HFFc6 (cell line): ENCODE data around the gene BRIP1. TPM values are rescaled to one million over a fixed set of nuclear protein-coding genes. Genes with fewer than 3 reads are reported as not detected.

Source experiments
- DNase-seq: peaks from one replicate; pipeline ENCODE4 v3.0.0-alpha.2; 2018
- H3K27ac Mint-ChIP-seq: 2 replicates; pipeline ENCODE4 v1.8.0; 2020; ENCODE audit warnings: mild to moderate bottlenecking, mixed read lengths
- H3K27me3 Mint-ChIP-seq: 2 replicates; pipeline ENCODE4 v1.8.0; 2021; ENCODE audit warnings: mild to moderate bottlenecking, moderate library complexity, mixed read lengths; ENCODE audit not compliant: insufficient read depth
- H3K36me3 Mint-ChIP-seq: 2 replicates; pipeline ENCODE4 v1.8.0; 2021; ENCODE audit warnings: low read depth, mixed read lengths
- H3K4me1 Mint-ChIP-seq: 2 replicates; pipeline ENCODE4 v1.8.0; 2020; ENCODE audit warnings: low read depth, mixed read lengths
- H3K4me3 Mint-ChIP-seq: 2 replicates; pipeline ENCODE4 v1.8.0; 2020; ENCODE audit warnings: mild to moderate bottlenecking, moderate library complexity, mixed read lengths
- H3K9me3 Mint-ChIP-seq: 2 replicates; pipeline ENCODE4 v1.8.0; 2020; ENCODE audit warnings: mild to moderate bottlenecking, mixed read lengths
- CTCF ChIP-seq: fragments of 200-600 bp; sonication (generic); IDR thresholded peaks from 2 replicates; pipeline ENCODE4 v1.5.0; 2021; ENCODE audit warnings: antibody characterized with exemption, mild to moderate bottlenecking
- total RNA-seq, 6 experiments: library from RNA; stranded (reverse); fragmentation: NEBNext Ultra II Directional; extraction: Animal tissue kit (Norgen Biotek cat#: 25700); gene quantifications; 2 replicates in 1 of 6; 3 replicates in 5 of 6; pipeline ENCODE4 v1.2.3, GENCODE V29; 2021

The BRIP1 gene
- total RNA-seq, 6 experiments from 2014 or later = 4.6 to 9.7 (median 8.5) TPM

GRCh38 chr17:61736438-61736837, 126.9 kb downstream of the BRIP1 start:
- no peak for DNase-seq
- Mint-ChIP-seq H3K4me3 (no peak overlapping the region), H3K36me3 (peaks cover 42% of the 10 kb centered on the region), H3K9me3 (0 out of 2 replicates have a peak, but pooled peaks cover 3% of the 10 kb centered on the region), H3K27ac (no peak overlapping the region), H3K4me1 (peaks cover 8% of the 10 kb centered on the region; the same call in 1 of the 2 replicates), H3K27me3 (no peaks in the 10 kb centered on the region; the same call in 1 of the 2 replicates)
- TF ChIP-seq CTCF = no peak

- no peak overlapping the region for H3K27ac Mint-ChIP-seq
- TF ChIP-seq CTCF = no peak
Observed at GRCh38 chr17:61735807-61736206, 127.5 kb downstream of the BRIP1 start.

GRCh38 chr17:61734466-61734865, 128.9 kb downstream of the BRIP1 start:
- Mint-ChIP-seq H3K36me3 (peaks cover 29% of the 10 kb centered on the region), H3K4me3 (no peak overlapping the region), H3K4me1 (peaks cover 5% of the 10 kb centered on the region; the same call in 1 of the 2 replicates), H3K27me3 (no peaks in the 10 kb centered on the region; the same call in 1 of the 2 replicates), H3K27ac (no peak overlapping the region), H3K9me3 (no peaks in the 10 kb centered on the region)
- no peak for TF ChIP-seq CTCF
- no peak for DNase-seq

More at GRCh38 chr17:61735807-61736206, 127.5 kb downstream of the BRIP1 start:
- no peaks in the 10 kb centered on the region; the same call in 1 of the 2 replicates for H3K27me3 Mint-ChIP-seq
- no peaks in the 10 kb centered on the region for H3K9me3 Mint-ChIP-seq
- H3K36me3 Mint-ChIP-seq = peaks cover 36% of the 10 kb centered on the region
- no peak overlapping the region for H3K4me3 Mint-ChIP-seq
- peaks cover 10% of the 10 kb centered on the region; the same call in 1 of the 2 replicates for H3K4me1 Mint-ChIP-seq
- DNase-seq = no peak

- no peak for DNase-seq
- Mint-ChIP-seq H3K4me1 (peaks cover 5% of the 10 kb centered on the region; the same call in 1 of the 2 replicates), H3K36me3 (peaks cover 26% of the 10 kb centered on the region), H3K27ac (no peak overlapping the region), H3K4me3 (no peak overlapping the region), H3K27me3 (no peaks in the 10 kb centered on the region; the same call in 1 of the 2 replicates), H3K9me3 (no peaks in the 10 kb centered on the region)
- TF ChIP-seq CTCF = no peak
Observed at GRCh38 chr17:61734012-61734411, 129.3 kb downstream of the BRIP1 start.

GRCh38 chr17:61733021-61733420, 130.3 kb downstream of the BRIP1 start:
- H3K27ac Mint-ChIP-seq = no peak overlapping the region
- TF ChIP-seq CTCF = no peak

More at GRCh38 chr17:61733021-61733420, 130.3 kb downstream of the BRIP1 start:
- DNase-seq = no peak
- H3K36me3 Mint-ChIP-seq = peaks cover 25% of the 10 kb centered on the region
- H3K4me3 Mint-ChIP-seq = no peak overlapping the region
- peaks cover 5% of the 10 kb centered on the region; the same call in 1 of the 2 replicates for H3K4me1 Mint-ChIP-seq
- no peaks in the 10 kb centered on the region for H3K9me3 Mint-ChIP-seq
- no peaks in the 10 kb centered on the region; the same call in 1 of the 2 replicates for H3K27me3 Mint-ChIP-seq
